ENCODE data around the gene PRDM16. TPM values are rescaled to one million over a fixed set of nuclear protein-coding genes. Genes with fewer than 3 reads are reported as not detected.

Gene PRDM16
- total and polyA plus RNA-seq, 4 donors = 0.05 to 0.67 (median 0.19) TPM

DNA sequence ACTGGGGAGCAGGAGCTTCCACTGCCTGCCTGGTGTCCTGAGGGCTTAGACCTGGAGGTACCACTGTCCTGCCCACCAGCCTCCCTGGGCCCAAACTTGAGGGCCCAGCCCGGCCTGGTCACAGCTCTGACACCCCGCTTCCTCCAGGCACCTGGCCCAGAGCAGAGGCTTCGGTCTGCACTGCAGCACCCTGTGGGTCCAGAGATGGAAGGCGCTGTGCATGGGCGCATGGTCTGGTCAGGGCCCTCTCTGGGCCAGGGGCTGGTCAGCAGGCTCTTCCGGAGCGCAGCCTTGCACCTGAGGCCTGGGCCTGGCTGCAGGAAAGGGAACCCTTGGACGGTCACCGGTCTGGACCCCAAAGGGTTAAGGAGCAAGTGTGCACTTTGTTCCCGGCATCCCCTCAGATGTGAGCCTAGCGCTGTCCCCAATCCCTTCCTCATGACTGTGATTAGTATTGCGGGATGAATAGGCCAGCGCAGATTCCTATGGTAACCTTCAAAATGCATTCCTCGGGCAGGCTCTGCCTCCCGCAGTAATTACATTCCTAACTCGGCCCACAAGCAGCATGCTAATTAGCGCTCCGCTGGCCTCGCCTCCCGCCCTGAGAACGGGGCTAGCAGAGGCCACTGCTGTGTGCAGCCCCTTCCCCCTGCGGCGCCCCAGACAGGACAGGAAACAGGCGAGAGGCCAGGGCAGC is 36.3 kb downstream of the PRDM16 start:
- H3K36me3 ChIP-seq (ENCODE audit: control insufficient read depth in 4 of 4, insufficient read depth in 3 of 4, low read depth in 1 of 4, low read length in 3 of 4) = no peaks in the 10 kb centered on the region
- no peak for DNase-seq (ENCODE audit: low spot score)
- H3K27ac ChIP-seq (ENCODE audit: low read depth in 1 of 2, low read length in 2 of 2) = no peak overlapping the region
- TF ChIP-seq JUND (IDR thresholded peaks at IDR 0.05) (no peak), GABPA (IDR thresholded peaks at IDR 0.05 in 1 of 2, conservative IDR thresholded peaks at IDR 0.05 in 1 of 2) (no peak), SP1 (IDR thresholded peaks at IDR 0.05) (no peak), RXRA (IDR thresholded peaks at IDR 0.05) (no peak), EGR1 (IDR thresholded peaks at IDR 0.05; ENCODE audit: low read depth in 2 of 2) (no peak), HNF4A (conservative IDR thresholded peaks at IDR 0.05) (no peak), TAF1 (conservative IDR thresholded peaks at IDR 0.05) (no peak), YY1 (IDR thresholded peaks at IDR 0.05) (no peak), NR2F2 (IDR thresholded peaks at IDR 0.05) (no peak), HNF4G (IDR thresholded peaks at IDR 0.05) (no peak), RAD21 (IDR thresholded peaks at IDR 0.05) (no peak), FOXA1 (IDR thresholded peaks at IDR 0.05) (no peak)
- TF ChIP-seq, protein P1, sequence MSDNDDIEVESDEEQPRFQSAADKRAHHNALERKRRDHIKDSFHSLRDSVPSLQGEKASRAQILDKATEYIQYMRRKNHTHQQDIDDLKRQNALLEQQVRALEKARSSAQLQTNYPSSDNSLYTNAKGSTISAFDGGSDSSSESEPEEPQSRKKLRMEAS (IDR thresholded peaks at IDR 0.05) = no peak
- TF ChIP-seq, protein P2, sequence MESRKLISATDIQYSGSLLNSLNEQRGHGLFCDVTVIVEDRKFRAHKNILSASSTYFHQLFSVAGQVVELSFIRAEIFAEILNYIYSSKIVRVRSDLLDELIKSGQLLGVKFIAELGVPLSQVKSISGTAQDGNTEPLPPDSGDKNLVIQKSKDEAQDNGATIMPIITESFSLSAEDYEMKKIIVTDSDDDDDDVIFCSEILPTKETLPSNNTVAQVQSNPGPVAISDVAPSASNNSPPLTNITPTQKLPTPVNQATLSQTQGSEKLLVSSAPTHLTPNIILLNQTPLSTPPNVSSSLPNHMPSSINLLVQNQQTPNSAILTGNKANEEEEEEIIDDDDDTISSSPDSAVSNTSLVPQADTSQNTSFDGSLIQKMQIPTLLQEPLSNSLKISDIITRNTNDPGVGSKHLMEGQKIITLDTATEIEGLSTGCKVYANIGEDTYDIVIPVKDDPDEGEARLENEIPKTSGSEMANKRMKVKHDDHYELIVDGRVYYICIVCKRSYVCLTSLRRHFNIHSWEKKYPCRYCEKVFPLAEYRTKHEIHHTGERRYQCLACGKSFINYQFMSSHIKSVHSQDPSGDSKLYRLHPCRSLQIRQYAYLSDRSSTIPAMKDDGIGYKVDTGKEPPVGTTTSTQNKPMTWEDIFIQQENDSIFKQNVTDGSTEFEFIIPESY (IDR thresholded peaks at IDR 0.05) = no peak
- TF ChIP-seq, protein P3, sequence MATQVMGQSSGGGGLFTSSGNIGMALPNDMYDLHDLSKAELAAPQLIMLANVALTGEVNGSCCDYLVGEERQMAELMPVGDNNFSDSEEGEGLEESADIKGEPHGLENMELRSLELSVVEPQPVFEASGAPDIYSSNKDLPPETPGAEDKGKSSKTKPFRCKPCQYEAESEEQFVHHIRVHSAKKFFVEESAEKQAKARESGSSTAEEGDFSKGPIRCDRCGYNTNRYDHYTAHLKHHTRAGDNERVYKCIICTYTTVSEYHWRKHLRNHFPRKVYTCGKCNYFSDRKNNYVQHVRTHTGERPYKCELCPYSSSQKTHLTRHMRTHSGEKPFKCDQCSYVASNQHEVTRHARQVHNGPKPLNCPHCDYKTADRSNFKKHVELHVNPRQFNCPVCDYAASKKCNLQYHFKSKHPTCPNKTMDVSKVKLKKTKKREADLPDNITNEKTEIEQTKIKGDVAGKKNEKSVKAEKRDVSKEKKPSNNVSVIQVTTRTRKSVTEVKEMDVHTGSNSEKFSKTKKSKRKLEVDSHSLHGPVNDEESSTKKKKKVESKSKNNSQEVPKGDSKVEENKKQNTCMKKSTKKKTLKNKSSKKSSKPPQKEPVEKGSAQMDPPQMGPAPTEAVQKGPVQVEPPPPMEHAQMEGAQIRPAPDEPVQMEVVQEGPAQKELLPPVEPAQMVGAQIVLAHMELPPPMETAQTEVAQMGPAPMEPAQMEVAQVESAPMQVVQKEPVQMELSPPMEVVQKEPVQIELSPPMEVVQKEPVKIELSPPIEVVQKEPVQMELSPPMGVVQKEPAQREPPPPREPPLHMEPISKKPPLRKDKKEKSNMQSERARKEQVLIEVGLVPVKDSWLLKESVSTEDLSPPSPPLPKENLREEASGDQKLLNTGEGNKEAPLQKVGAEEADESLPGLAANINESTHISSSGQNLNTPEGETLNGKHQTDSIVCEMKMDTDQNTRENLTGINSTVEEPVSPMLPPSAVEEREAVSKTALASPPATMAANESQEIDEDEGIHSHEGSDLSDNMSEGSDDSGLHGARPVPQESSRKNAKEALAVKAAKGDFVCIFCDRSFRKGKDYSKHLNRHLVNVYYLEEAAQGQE (IDR thresholded peaks at IDR 0.05) = no peak
- TF ChIP-seq, protein P4, sequence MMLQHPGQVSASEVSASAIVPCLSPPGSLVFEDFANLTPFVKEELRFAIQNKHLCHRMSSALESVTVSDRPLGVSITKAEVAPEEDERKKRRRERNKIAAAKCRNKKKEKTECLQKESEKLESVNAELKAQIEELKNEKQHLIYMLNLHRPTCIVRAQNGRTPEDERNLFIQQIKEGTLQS (IDR thresholded peaks at IDR 0.05) = no peak
- no peaks in the 10 kb centered on the region for H3K27me3 ChIP-seq (ENCODE audit: control insufficient read depth in 4 of 4, insufficient read depth in 4 of 4, low read length in 3 of 4)
- H3K4me1 ChIP-seq (ENCODE audit: control insufficient read depth in 4 of 4, insufficient read depth in 4 of 4, low read length in 3 of 4) = no peaks in the 10 kb centered on the region
- 80% methylated on average over 24 of the region's 24 CpGs for WGBS
- H3K9ac ChIP-seq (ENCODE audit: low read depth in 1 of 2, low read length in 2 of 2) = no peak overlapping the region
- no peak overlapping the region for H3K4me3 ChIP-seq (ENCODE audit: low read depth in 1 of 3, low read length in 3 of 3)
- H3K9me3 ChIP-seq (ENCODE audit: control insufficient read depth in 4 of 4, low read length in 3 of 4) = peaks cover 0 to 1% (median 0%) of the 10 kb centered on the region in 4 donors

DNA sequence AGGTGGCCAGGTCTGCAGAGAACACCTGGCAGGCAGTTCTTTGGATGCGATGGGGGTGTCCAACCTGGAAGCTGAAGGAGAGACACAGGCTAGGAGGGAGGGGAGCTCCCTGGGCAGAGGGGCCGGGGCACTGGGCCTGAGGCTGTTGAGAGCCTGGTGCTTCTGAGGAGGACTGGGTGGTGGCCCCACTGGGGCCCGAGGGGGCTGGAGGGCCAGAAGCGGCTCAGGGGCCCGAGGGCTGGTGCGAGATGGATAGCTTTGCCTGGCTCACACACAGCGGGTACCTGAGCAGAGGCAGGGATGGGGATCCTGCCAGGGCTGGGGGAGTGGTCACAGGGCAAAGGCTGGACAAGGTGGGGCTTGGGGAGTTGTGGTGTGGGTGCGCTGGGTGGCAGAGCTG is 37.2 kb downstream of the PRDM16 start:
- H3K27me3 ChIP-seq (ENCODE audit: control insufficient read depth in 4 of 4, insufficient read depth in 4 of 4, low read length in 3 of 4) = no peaks in the 10 kb centered on the region
- no peak for DNase-seq (ENCODE audit: low spot score)
- peaks cover 0 to 1% (median 0%) of the 10 kb centered on the region in 4 donors for H3K9me3 ChIP-seq (ENCODE audit: control insufficient read depth in 4 of 4, low read length in 3 of 4)
- H3K9ac ChIP-seq (ENCODE audit: low read depth in 1 of 2, low read length in 2 of 2) = no peak overlapping the region
- no peak overlapping the region for H3K4me3 ChIP-seq (ENCODE audit: low read depth in 1 of 3, low read length in 3 of 3)
- H3K27ac ChIP-seq (ENCODE audit: low read depth in 1 of 2, low read length in 2 of 2) = no peak overlapping the region
- no peaks in the 10 kb centered on the region for H3K36me3 ChIP-seq (ENCODE audit: control insufficient read depth in 4 of 4, insufficient read depth in 3 of 4, low read depth in 1 of 4, low read length in 3 of 4)
- 93% methylated on average over 8 of the region's 8 CpGs for WGBS
- no peaks in the 10 kb centered on the region for H3K4me1 ChIP-seq (ENCODE audit: control insufficient read depth in 4 of 4, insufficient read depth in 4 of 4, low read length in 3 of 4)
- no peak for TF ChIP-seq RAD21 (IDR thresholded peaks at IDR 0.05)
- TF ChIP-seq, protein P4 (IDR thresholded peaks at IDR 0.05) = no peak
- TF ChIP-seq, protein P5, sequence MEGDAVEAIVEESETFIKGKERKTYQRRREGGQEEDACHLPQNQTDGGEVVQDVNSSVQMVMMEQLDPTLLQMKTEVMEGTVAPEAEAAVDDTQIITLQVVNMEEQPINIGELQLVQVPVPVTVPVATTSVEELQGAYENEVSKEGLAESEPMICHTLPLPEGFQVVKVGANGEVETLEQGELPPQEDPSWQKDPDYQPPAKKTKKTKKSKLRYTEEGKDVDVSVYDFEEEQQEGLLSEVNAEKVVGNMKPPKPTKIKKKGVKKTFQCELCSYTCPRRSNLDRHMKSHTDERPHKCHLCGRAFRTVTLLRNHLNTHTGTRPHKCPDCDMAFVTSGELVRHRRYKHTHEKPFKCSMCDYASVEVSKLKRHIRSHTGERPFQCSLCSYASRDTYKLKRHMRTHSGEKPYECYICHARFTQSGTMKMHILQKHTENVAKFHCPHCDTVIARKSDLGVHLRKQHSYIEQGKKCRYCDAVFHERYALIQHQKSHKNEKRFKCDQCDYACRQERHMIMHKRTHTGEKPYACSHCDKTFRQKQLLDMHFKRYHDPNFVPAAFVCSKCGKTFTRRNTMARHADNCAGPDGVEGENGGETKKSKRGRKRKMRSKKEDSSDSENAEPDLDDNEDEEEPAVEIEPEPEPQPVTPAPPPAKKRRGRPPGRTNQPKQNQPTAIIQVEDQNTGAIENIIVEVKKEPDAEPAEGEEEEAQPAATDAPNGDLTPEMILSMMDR (IDR thresholded peaks at IDR 0.05; ENCODE audit: low read depth, low read length, missing input control) = no peak
- TF ChIP-seq, protein P2 (IDR thresholded peaks at IDR 0.05) = no peak
- no peak for TF ChIP-seq NR2F2 (IDR thresholded peaks at IDR 0.05)
- no peak for TF ChIP-seq JUND (IDR thresholded peaks at IDR 0.05)
- TF ChIP-seq HNF4G (IDR thresholded peaks at IDR 0.05) = no peak
- TF ChIP-seq HNF4A (conservative IDR thresholded peaks at IDR 0.05) = no peak
- TF ChIP-seq SP1 (IDR thresholded peaks at IDR 0.05) = no peak
- no peak for TF ChIP-seq GABPA (IDR thresholded peaks at IDR 0.05 in 1 of 2, conservative IDR thresholded peaks at IDR 0.05 in 1 of 2)
